Brain pericyte (primary cell): Measurements from ENCODE around the gene E4F1.
"Not testable (repeated sequence)": the region's sequence is repeated elsewhere in the genome, so short reads cannot be mapped to it uniquely, and the experiment has no call there.

ENCODE experiments used
- DNase-seq: peaks from one replicate; pipeline ENCODE4 v3.0.0-alpha.2; 2012; ENCODE audit warnings: low read depth, low spot score

The E4F1 gene

GRCh38 chr16:2231016-2231931 is 7.9 kb downstream of the E4F1 start:
- DNase-seq: no peak

- DNase-seq: no peak
Measured at GRCh38 chr16:2232094-2232990, 9.0 kb downstream of the E4F1 start.

GRCh38 chr16:2233046-2233775 is 9.8 kb downstream of the E4F1 start:
- DNase-seq: no peak

- no peak for DNase-seq
Measured at GRCh38 chr16:2233872-2234812, 10.8 kb downstream of the E4F1 start.

GRCh38 chr16:2234813-2235170 is 11.4 kb downstream of the E4F1 start:
- no peak for DNase-seq

GRCh38 chr16:2235234-2235651 is 11.9 kb downstream of the E4F1 start:
- DNase-seq: no peak

GRCh38 chr16:2235695-2236336 is 12.4 kb downstream of the E4F1 start:
- no peak for DNase-seq

- no peak for DNase-seq
Measured at GRCh38 chr16:2236337-2237101, 13.1 kb downstream of the E4F1 start, which contains the start of gene DNASE1L2. Gene DNASE1L2 (plus strand): TSS chr16:2236444. CDS start chr16:2236817, 373 bp downstream.

- DNase-seq: no peak
Measured at GRCh38 chr16:2237102-2237482, 13.7 kb downstream of the E4F1 start.

GRCh38 chr16:2237493-2238149 is 14.2 kb downstream of the E4F1 start:
- DNase-seq: no peak

GRCh38 chr16:2238150-2238837 is 14.9 kb downstream of the E4F1 start:
- no peak for DNase-seq

GRCh38 chr16:2238838-2239675 is 15.7 kb downstream of the E4F1 start:
- DNase-seq: no peak

- not testable (repeated sequence) for DNase-seq
Measured at GRCh38 chr16:2240331-2240730, 16.9 kb downstream of the E4F1 start.

GRCh38 chr16:2242598-2242997 is 19.2 kb downstream of the E4F1 start:
- DNase-seq: no peak

- no peak for DNase-seq
Measured at GRCh38 chr16:2243031-2243528, 19.7 kb downstream of the E4F1 start.

- DNase-seq: no peak
Measured at GRCh38 chr16:2243781-2244180, 20.4 kb downstream of the E4F1 start.

GRCh38 chr16:2244301-2244700 is 20.9 kb downstream of the E4F1 start:
- no peak for DNase-seq
